Measurements from ENCODE around the gene ITIH4. TPM values are rescaled to one million over a fixed set of nuclear protein-coding genes. Genes with fewer than 3 reads are reported as not detected.

ITIH4 gene
- total and polyA plus RNA-seq, 10 of the 15 experiments (the other 5 are each of a cell fraction or from before 2014, with no cell fraction given), result 0.64 to 4.1 (median 1.3) TPM

GRCh38 chr3:52801839-52802238, 28.6 kb downstream of the ITIH4 start:
- intact Hi-C loops (cut with micrococcal nuclease; ENCODE audit: unreplicated experiment), result no loop called here
- 20% methylated on average over 4 of the region's 5 CpGs for WGBS (ENCODE audit: insufficient coverage, insufficient replicate concordance, low lambda C conversion rate, missing lambda C conversion rate)
- ATAC-seq (no peak), DNase-seq (ENCODE audit: low read depth, low spot score) (no peak), FAIRE-seq (no peak)
- Histone ChIP-seq H3K4me3 (no peak overlapping the region), H4K20me1 (ENCODE audit: control insufficient read depth, insufficient read depth) (no peaks in the 10 kb centered on the region; the same call in 1 of the 2 replicates), H3K9me3 (replicated peaks; ENCODE audit: control insufficient read depth, insufficient read depth, low read length) (no peaks in the 10 kb centered on the region), H3K27ac (ENCODE audit: control insufficient read depth, insufficient read depth) (no peak overlapping the region), H2AFZ (ENCODE audit: control insufficient read depth, low read depth, low read length) (no peak overlapping the region), H3K27me3 (replicated peaks in 1 of 2; ENCODE audit: control insufficient read depth in 2 of 2, insufficient read depth in 2 of 2, low read length in 1 of 2) (no peaks in the 10 kb centered on the region), H3K9ac (ENCODE audit: control insufficient read depth, insufficient read depth, low read length) (no peak overlapping the region), H3K36me3 (ENCODE audit: control insufficient read depth in 2 of 2, insufficient read depth in 2 of 2, low read length in 1 of 2) (no peaks in the 10 kb centered on the region), H3K4me1 (ENCODE audit: control insufficient read depth, insufficient read depth, low read length) (no peaks in the 10 kb centered on the region), H3K4me2 (ENCODE audit: control insufficient read depth, insufficient read depth) (no peak overlapping the region), H3K79me2 (ENCODE audit: control insufficient read depth, insufficient read depth, low read length) (no peaks in the 10 kb centered on the region)
- ChIA-PET SMC1A (ENCODE audit: uncharacterized antibody, unreplicated experiment) (no interaction called here), POLR2A (no interaction called here), CTCF (interaction anchor here (1.2 kb wide), 1 partner anchor 10 kb away, joined by 3 read pairs; no protein-coding TSS in a partner anchor), RAD21 (ENCODE audit: unreplicated experiment) (no interaction called here)
- TF ChIP-seq BCLAF1 (IDR thresholded peaks at IDR 0.05) (no peak), ZBTB33 (IDR thresholded peaks at IDR 0.05) (no peak), IRF4 (IDR thresholded peaks at IDR 0.05; ENCODE audit: low read depth, low read length) (no peak)
- in situ Hi-C loops (cut with MboI), result no loop called here
- BruUV-seq (replicated peaks), result no TSS peak

Data from GM12878 (cell line).